H9 (cell line): ENCODE results near the gene GNA12. TPM values are rescaled to one million over a fixed set of nuclear protein-coding genes. Genes with fewer than 3 reads are reported as not detected.
A peak's percentile ranks its signal among the peaks of the same experiment; 100 is the strongest.

Source experiments
- DNase-seq: peaks from one replicate; pipeline ENCODE4 v3.0.0-alpha.2; 2017
- H2AFZ ChIP-seq: one replicate; pipeline ENCODE4 v1.6.1; 2013; ENCODE audit warnings: mild to moderate bottlenecking, low read length, control low read depth, moderate library complexity
- H2AK5ac ChIP-seq: 2 replicates; pipeline ENCODE4 v1.6.1; 2013; ENCODE audit warnings: low read length, control low read depth, mixed read lengths; ENCODE audit not compliant: insufficient read length
- H2BK120ac ChIP-seq: one replicate; pipeline ENCODE4 v1.6.1; 2013; ENCODE audit warnings: low read depth, mild to moderate bottlenecking, low read length, control low read depth, inconsistent platforms; ENCODE audit not compliant: poor library complexity, severe bottlenecking
- H2BK12ac ChIP-seq: 2 replicates; pipeline ENCODE4 v1.6.1; 2013; ENCODE audit warnings: low read length, control low read depth, mixed read lengths, low read depth; ENCODE audit not compliant: insufficient read length
- H2BK15ac ChIP-seq: 2 replicates; pipeline ENCODE4 v1.6.1; 2013; ENCODE audit warnings: low read depth, low read length, control low read depth
- H2BK20ac ChIP-seq: one replicate; pipeline ENCODE4 v1.6.1; 2013; ENCODE audit warnings: low read depth, mild to moderate bottlenecking, low read length, control low read depth, inconsistent platforms; ENCODE audit not compliant: poor library complexity, severe bottlenecking
- H2BK5ac ChIP-seq: 2 replicates; pipeline ENCODE4 v1.6.1; 2013; ENCODE audit warnings: low read length, control low read depth, mixed read lengths; ENCODE audit not compliant: insufficient read length
- H3K14ac ChIP-seq: 2 replicates; pipeline ENCODE4 v1.6.1; 2013; ENCODE audit warnings: low read length, control low read depth; ENCODE audit not compliant: insufficient read depth
- H3K18ac ChIP-seq: 2 replicates; pipeline ENCODE4 v1.6.1; 2013; ENCODE audit warnings: low read depth, mild to moderate bottlenecking, mixed read lengths, low read length, control low read depth; ENCODE audit not compliant: insufficient read length
- H3K23ac ChIP-seq: 2 replicates; pipeline ENCODE4 v1.6.1; 2013; ENCODE audit warnings: low read length, control low read depth, mixed read lengths, low read depth; ENCODE audit not compliant: insufficient read length
- H3K23me2 ChIP-seq: 2 replicates; pipeline ENCODE4 v1.6.1; 2013; ENCODE audit warnings: low read depth, mild to moderate bottlenecking, mixed read lengths, low read length, control low read depth; ENCODE audit not compliant: insufficient read length, poor library complexity, severe bottlenecking
- H3K27ac ChIP-seq: 2 replicates; pipeline ENCODE4 v1.5.1; 2013; ENCODE audit warnings: low read length, control low read depth, mixed read lengths, low read depth; ENCODE audit not compliant: insufficient read length
- H3K27me3 ChIP-seq: 2 replicates; pipeline ENCODE4 v1.6.1; 2013; ENCODE audit warnings: low read length, control low read depth, inconsistent platforms; ENCODE audit not compliant: insufficient read depth
- H3K4ac ChIP-seq: 2 replicates; pipeline ENCODE4 v1.6.1; 2013; ENCODE audit warnings: low read depth, mild to moderate bottlenecking, control low read depth, inconsistent platforms, low read length, moderate library complexity
- H3K4me1 ChIP-seq: 2 replicates; pipeline ENCODE4 v1.6.1; 2013; ENCODE audit warnings: low read length, control low read depth, inconsistent platforms; ENCODE audit not compliant: insufficient read depth
- H3K4me2 ChIP-seq: 2 replicates; pipeline ENCODE4 v1.6.1; 2013; ENCODE audit warnings: low read length, control low read depth, mixed read lengths; ENCODE audit not compliant: insufficient read length, insufficient read depth
- H3K56ac ChIP-seq: 2 replicates; pipeline ENCODE4 v1.6.1; 2013; ENCODE audit warnings: low read depth, mild to moderate bottlenecking, mixed read lengths, low read length, control low read depth; ENCODE audit not compliant: insufficient read length
- H3K79me1 ChIP-seq: 2 replicates; pipeline ENCODE4 v1.6.1; 2013; ENCODE audit warnings: low read depth, mild to moderate bottlenecking, moderate library complexity, low read length, control low read depth, inconsistent platforms; ENCODE audit not compliant: insufficient read depth, poor library complexity, severe bottlenecking
- H3K79me2 ChIP-seq: 2 replicates; pipeline ENCODE4 v1.6.1; 2013; ENCODE audit warnings: low read length, control low read depth, inconsistent platforms; ENCODE audit not compliant: insufficient read depth
- H3K9ac ChIP-seq: 2 replicates; pipeline ENCODE4 v1.6.1; 2013; ENCODE audit warnings: low read length, control low read depth, mixed read lengths; ENCODE audit not compliant: insufficient read length; ENCODE audit errors: extremely low read depth
- H3K9me3 ChIP-seq: one replicate; pipeline ENCODE4 v1.6.1; 2013; ENCODE audit warnings: low read depth, low read length, inconsistent platforms; ENCODE audit not compliant: control insufficient read depth
- H3T11ph ChIP-seq: one replicate; pipeline ENCODE4 v1.6.1; 2013; ENCODE audit warnings: mild to moderate bottlenecking, low read length, control low read depth, inconsistent platforms
- H4K20me1 ChIP-seq: one replicate; pipeline ENCODE4 v1.6.1; 2013; ENCODE audit not compliant: control insufficient read depth, insufficient read length, insufficient read depth
- H4K5ac ChIP-seq: 2 replicates; pipeline ENCODE4 v1.6.1; 2013; ENCODE audit warnings: low read depth, mild to moderate bottlenecking, mixed read lengths, low read length, control low read depth; ENCODE audit not compliant: insufficient read length
- H4K8ac ChIP-seq: replicated peaks from 2 replicates; pipeline ENCODE4 v1.6.1; 2013; ENCODE audit warnings: low read length, control low read depth, mixed read lengths, low read depth; ENCODE audit not compliant: insufficient read length
- H4K91ac ChIP-seq: 2 replicates; pipeline ENCODE4 v1.6.1; 2013; ENCODE audit warnings: low read depth, mild to moderate bottlenecking, moderate library complexity, mixed read lengths, low read length, control low read depth; ENCODE audit not compliant: insufficient read length
- H3K27ac Mint-ChIP-seq, 3 experiments: 2 replicates in 2 of 3; 3 replicates in 1 of 3; pipeline ENCODE4 v1.8.0; 2020 to 2021; ENCODE audit warnings: mixed read lengths in 3 of 3, mild to moderate bottlenecking in 1 of 3, moderate library complexity in 1 of 3
- H3K27me3 Mint-ChIP-seq: 2 replicates; pipeline ENCODE4 v1.8.0; 2021; ENCODE audit warnings: low read depth, mild to moderate bottlenecking, moderate library complexity, mixed read lengths
- H3K36me3 Mint-ChIP-seq, 3 experiments: 2 replicates in 2 of 3; 3 replicates in 1 of 3; pipeline ENCODE4 v1.8.0; 2020 to 2021; ENCODE audit warnings: low read depth in 3 of 3, mixed read lengths in 3 of 3; ENCODE audit not compliant: insufficient read depth in 1 of 3
- H3K4me1 Mint-ChIP-seq, 2 experiments: 2 replicates each; pipeline ENCODE4 v1.8.0; 2020; ENCODE audit warnings: mixed read lengths in 2 of 2
- H3K4me3 Mint-ChIP-seq, 2 experiments: 2 replicates in 1 of 2; 3 replicates in 1 of 2; pipeline ENCODE4 v1.8.0; 2020 to 2021; ENCODE audit warnings: mild to moderate bottlenecking in 2 of 2, mixed read lengths in 2 of 2, moderate library complexity in 1 of 2
- H3K9me3 Mint-ChIP-seq, 2 experiments: 2 replicates in 1 of 2; 3 replicates in 1 of 2; pipeline ENCODE4 v1.8.0; 2020; ENCODE audit warnings: mild to moderate bottlenecking in 2 of 2, mixed read lengths in 2 of 2, moderate library complexity in 1 of 2
- WGBS: extraction: QIAGEN DNeasy Blood & Tissue Kit; methylation state at CpG from one replicate; pipeline ENCODE4 v1.1.7; 2013; ENCODE audit warnings: missing lambda C conversion rate, low lambda C conversion rate, mixed read lengths; ENCODE audit not compliant: insufficient read length; ENCODE audit errors: extremely low coverage; 5-methylcytosine and 5-hydroxymethylcytosine counted together
- total RNA-seq: library from RNA; stranded (reverse); gene quantifications from 2 replicates; pipeline ENCODE4 v1.2.1, GENCODE V29; 2021
- TF ChIP-seq, protein P1 (sequence below): fragments of 200-600 bp; sonication (generic); conservative IDR thresholded peaks from 3 replicates; pipeline ENCODE4 v1.8.0; 2021; ENCODE audit warnings: antibody characterized with exemption, mild to moderate bottlenecking

Gene GNA12
- total RNA-seq, 1 experiment from 2014 or later = 60.2 TPM

DNA sequence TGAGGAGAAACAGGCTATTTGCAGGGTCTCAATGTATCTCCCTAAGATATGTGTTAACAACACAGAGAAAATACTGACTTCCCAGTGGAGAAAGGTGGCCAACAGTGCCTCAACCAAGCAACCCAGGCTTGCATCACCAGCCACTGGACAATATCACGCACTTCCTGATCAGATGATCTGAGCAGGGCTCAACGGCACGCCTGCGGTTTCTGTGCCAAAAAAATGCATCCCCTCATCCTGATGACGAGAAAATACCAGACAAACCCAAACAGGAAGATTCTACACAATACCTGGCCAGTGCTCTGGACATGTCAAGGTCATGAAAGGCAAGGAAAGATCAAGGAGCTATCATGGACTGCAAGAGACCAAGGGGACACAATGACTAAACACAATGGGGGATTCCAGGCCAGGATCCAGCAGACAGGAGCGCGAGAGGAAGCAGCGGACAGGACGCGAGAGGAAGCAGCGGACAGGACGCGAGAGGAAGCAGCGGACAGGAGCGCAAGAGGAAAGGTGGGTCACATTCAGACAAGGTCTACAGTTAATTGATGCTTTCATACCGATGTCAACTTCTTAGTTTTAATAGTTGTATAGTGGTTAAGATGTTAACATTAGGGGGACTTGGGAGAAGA lies 51.1 kb downstream of the GNA12 start:
- H4K5ac ChIP-seq = no peak overlapping the region
- H3T11ph ChIP-seq = no peak overlapping the region
- no CpG with 5 or more reads among the region's 16 CpGs for WGBS
- no peak overlapping the region for H3K18ac ChIP-seq
- H2BK20ac ChIP-seq = no peak overlapping the region
- no peak overlapping the region for H3K27ac ChIP-seq
- H3K27ac Mint-ChIP-seq = peak overlapping the region; percentile 1 to 61 (median 2); a peak in 6 of 7 replicates
- H3K56ac ChIP-seq = no peak overlapping the region
- H3K79me2 ChIP-seq = peaks cover 7% of the 10 kb centered on the region; the same call in 1 of the 2 replicates
- no peak overlapping the region for H2AFZ ChIP-seq
- H3K14ac ChIP-seq = no peak overlapping the region
- H3K4ac ChIP-seq = no peak overlapping the region
- peaks cover 4 to 7% of the 10 kb centered on the region in 2 experiments; a peak in 3 of 4 replicates for H3K4me1 Mint-ChIP-seq
- no peak overlapping the region for H3K23ac ChIP-seq
- H2AK5ac ChIP-seq = no peak overlapping the region
- no peak overlapping the region for H2BK12ac ChIP-seq
- no peaks in the 10 kb centered on the region for H3K4me1 ChIP-seq
- H3K79me1 ChIP-seq = no peaks in the 10 kb centered on the region
- no peaks in the 10 kb centered on the region for H3K9me3 ChIP-seq
- H3K27me3 Mint-ChIP-seq = no peaks in the 10 kb centered on the region
- H2BK15ac ChIP-seq = no peak overlapping the region
- peaks cover 31 to 54% (median 52%) of the 10 kb centered on the region in 3 experiments; a peak in 6 of 7 replicates for H3K36me3 Mint-ChIP-seq
- no peak overlapping the region for H3K4me2 ChIP-seq
- H3K4me3 Mint-ChIP-seq = no peak overlapping the region
- no peak overlapping the region for H3K9ac ChIP-seq
- no peak for DNase-seq
- H4K91ac ChIP-seq = no peak overlapping the region
- no peak overlapping the region for H2BK5ac ChIP-seq
- H3K27me3 ChIP-seq = no peaks in the 10 kb centered on the region
- H3K9me3 Mint-ChIP-seq = no peaks in the 10 kb centered on the region
- TF ChIP-seq, protein P1, sequence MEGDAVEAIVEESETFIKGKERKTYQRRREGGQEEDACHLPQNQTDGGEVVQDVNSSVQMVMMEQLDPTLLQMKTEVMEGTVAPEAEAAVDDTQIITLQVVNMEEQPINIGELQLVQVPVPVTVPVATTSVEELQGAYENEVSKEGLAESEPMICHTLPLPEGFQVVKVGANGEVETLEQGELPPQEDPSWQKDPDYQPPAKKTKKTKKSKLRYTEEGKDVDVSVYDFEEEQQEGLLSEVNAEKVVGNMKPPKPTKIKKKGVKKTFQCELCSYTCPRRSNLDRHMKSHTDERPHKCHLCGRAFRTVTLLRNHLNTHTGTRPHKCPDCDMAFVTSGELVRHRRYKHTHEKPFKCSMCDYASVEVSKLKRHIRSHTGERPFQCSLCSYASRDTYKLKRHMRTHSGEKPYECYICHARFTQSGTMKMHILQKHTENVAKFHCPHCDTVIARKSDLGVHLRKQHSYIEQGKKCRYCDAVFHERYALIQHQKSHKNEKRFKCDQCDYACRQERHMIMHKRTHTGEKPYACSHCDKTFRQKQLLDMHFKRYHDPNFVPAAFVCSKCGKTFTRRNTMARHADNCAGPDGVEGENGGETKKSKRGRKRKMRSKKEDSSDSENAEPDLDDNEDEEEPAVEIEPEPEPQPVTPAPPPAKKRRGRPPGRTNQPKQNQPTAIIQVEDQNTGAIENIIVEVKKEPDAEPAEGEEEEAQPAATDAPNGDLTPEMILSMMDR = no peak
- no peak overlapping the region for H4K8ac ChIP-seq
- no peaks in the 10 kb centered on the region for H4K20me1 ChIP-seq
- H2BK120ac ChIP-seq = no peak overlapping the region
- no peaks in the 10 kb centered on the region for H3K23me2 ChIP-seq
